Stimulated activated CD4-positive, alpha-beta T cell treated with anti-CD3 and anti-CD28 coated beads, Interleukin-1b, Interleukin-23, amount 100 ng/mL, for 24 hours (primary cell): ENCODE data around the gene SMIM29.
"Not testable (repeated sequence)": the region's sequence is repeated elsewhere in the genome, so short reads cannot be mapped to it uniquely, and the experiment has no call there.

Source experiments
- DNase-seq, 4 experiments: peaks; one replicate each; pipeline ENCODE4 v3.0.0-alpha.2; 2020; ENCODE audit warnings: low read depth in 4 of 4, low spot score in 1 of 4

SMIM29 gene

DNA sequence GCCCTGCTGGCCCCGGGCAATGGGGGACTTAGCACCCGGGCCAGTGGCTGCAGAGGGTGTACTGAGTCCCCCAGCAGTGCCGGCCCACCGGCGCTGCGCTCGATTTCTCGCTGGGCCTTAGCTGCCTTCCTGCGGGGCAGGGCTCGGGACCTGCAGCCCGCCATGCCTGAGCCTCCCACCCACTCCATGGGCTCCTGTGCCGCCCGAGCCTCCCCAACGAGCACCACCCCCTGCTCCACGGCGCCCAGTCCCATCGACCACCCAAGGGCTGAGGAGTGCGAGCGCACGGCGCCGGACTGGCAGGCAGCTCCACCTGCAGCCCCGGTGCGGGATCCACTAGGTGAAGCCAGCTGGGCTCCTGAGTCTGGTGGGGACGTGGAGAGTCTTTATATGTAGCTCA, 20.3 kb upstream of the SMIM29 start:
- not testable (repeated sequence) for DNase-seq

DNA sequence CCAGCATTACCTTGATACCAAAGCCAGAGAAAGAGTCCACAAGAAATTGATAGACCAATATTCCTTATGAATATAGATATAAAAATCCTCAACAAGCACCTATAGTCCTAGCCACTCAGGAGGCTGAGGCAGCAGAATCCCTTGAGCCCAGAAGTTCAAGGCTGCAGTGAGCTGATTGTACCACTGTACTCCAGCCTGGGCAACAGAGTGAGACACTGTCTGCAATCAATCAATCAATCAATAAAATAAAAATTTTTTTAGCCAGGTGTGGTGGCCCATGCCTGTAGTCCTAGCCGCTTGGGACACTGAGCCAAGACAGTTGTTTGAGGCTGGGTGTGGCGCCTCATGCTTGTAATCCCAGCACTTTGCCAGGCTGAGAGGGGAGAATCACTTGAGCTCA, 18.9 kb upstream of the SMIM29 start:
- DNase-seq = no peak

DNA sequence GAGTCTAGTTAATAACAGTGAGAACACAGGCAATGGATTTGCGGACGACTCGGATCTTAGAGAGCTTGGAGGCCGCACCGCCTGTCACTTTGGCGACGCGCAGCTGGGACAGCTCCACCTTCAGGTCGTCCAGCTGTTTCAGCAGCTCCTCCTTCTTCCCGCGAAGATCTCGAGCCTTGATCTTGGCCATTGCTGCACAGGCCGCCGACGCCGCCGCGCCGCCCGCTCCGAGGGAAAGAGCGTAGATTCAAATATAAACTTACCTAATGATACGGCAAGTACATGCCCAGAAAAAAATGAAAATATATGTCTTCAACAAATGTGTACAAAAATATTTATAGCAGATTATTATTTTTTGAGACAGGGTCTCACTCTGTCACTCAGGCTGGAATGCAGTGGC, 14.7 kb upstream of the SMIM29 start:
- not testable (repeated sequence) for DNase-seq

DNA sequence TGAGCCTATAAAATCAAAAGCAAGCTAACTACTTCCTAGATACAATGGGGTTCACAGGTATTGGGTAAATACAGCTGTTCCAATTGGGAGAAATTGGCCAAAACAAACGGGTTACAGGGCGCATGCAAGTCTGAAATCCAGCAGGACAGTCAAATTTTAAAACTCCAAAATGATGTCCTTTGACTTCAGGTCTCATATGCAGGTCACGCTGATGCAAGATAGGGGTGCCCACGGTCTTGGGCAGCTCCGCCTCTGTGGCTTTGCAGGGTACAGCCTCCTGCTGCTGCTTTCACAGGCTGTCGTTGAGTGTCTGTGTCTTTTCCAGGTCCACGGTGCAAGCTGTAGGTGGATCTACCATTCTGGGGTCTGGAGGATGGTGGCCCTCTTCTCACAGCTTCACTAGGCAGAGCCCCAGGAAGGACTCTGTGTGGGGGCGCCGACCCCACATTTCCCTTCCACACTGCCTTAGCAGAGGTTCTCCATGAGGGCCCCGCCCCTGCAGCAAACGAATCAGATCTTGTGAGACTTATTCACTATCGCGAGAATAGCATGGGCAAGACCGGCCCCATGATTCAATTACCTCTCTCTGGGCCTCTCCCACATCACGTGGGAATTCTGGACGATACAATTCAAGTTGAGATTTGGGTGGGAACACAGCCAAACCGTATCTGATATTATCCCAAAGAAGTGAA, 11.9 kb upstream of the SMIM29 start:
- no peak for DNase-seq

DNA sequence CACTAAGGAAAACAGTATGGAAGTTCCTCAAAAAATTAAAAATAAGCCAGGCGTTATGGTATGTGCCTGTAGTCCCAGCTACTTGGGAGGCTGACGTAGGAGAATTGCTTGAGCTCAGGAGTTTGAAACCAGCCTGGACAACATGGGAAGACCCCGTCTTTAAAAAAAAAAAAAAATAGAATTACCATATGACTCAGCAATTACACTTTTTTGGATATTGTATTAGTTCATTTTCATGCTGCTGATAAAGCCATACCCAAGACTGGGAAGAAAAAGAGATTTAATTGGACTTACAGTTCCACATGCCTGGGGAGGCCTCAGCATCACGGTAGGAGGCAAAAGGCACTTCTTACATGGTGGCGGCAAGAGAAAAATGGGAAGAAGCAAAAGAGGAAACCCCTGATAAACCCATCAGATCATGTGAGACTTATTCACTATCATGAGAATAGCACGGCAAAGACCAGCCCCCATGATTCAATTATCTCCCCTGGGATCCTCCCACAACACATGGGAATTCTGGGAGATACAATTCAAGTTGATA, 10.8 kb upstream of the SMIM29 start:
- DNase-seq = no peak

DNA sequence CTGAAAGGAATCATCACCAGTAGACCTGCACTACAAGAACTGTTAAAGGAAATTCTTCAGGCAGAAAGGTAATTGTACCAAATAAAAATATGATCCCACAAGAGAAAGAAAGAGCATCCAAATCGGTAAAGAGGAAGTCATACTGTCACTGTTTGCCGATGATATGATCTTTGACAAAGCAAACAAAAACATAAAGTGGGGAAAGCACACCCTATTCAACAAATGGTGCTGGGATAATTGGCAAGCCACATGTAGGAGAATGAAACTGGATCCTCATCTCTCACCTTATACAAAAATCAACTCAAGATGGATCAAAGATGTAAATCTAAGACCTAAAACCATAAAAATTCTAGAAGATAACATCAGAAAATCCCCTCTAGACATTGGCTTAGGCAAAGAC, 3.6 kb upstream of the SMIM29 start:
- not testable (repeated sequence) for DNase-seq

DNA sequence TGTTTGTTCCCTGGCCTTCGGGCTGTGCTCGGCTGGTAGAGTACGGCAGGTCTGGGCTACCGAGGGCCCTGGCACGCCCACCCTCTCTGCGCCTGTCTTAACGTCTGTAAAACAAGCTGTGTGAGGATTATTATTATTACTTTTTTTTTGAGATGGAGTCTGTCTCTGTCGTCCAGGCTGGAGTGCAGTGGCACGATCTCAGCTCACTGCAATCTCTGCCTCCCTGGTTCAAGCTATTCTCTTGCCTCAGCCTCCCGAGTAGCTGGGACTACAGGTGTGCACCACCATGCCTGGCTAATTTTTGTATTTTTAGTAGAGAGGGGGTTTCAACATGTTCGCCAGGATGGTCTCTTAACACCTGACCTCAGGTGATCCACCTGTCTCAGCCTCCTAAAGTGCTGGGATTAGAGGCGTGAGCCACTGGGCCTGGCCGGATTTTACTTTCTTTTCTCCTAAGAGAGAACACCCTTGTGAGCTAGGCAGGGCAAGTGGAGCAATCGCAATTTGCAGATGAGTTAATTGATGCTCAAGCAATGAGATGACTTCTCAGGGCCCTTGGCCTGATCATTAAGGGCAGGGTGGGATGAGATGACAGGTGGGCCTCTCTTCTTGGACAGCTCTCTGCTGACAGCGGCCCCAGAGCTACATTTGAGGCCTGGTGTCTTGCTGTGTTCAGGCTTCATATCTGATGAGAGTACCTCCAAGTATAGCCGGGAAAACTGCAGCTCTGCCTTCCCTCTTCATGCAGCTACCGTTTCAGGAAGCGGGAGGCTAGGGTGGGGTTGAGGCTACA, 859 bp upstream of the SMIM29 start:
- no peak for DNase-seq

DNA sequence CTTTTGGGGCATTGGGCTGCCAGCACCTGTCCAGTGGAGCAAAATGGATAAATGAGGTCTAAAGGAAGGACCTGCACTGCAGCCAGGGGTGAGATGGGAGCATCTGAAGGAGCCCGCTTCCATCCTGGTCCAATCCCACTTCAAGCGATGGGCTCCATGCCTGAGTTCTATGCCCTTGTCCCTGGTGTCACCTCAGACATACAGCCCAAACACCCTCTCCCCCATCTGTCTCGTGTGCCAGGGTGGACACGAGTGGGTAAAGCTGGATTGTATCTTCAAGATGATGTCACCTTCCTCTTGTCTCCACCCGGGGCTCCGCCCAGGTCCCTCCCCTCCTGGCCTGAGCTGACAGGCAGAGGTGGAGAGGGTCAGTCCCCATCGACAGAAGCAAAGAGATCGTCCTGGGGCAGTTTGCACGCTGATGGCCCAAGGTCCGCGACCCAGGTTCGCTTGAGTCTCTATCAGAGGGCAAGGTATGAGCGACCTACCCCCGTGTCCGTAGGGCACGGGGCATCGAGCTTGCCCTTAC, 544 bp downstream of the SMIM29 start:
- DNase-seq = no peak

DNA sequence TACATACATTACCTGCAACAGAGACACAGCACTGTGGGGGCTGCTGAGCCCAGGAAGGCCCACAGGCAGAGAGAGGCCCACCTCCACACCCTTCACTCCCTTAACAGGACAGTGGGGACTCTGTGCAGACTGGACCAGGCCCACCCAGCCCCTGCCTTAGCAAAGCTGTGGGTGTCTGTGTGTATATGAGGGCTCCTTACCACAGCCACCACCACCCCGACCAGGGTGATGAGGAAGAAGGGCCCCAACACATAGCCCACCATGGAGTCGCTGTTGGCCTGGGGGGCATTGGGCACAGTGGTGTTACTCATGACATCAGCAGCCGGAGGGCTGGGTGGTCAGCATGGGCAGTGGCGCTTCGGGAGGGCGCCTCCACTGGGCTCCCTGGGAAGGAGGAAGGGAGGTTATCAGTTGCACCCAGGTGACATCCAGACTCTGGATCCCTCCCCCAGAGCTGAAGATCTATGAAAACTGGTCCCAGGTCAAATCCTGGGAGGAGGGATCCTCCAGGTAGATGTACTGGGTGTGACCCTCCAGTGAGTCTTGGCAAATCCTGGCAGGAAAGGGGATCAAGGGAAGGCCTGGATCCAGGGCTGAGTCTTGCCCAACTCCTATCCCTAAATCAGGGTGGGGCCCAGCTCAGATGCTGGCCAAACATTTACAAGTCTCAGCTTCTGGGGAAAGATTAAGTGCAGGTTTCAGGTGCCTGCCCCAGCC, 1.2 kb downstream of the SMIM29 start:
- DNase-seq = no peak

DNA sequence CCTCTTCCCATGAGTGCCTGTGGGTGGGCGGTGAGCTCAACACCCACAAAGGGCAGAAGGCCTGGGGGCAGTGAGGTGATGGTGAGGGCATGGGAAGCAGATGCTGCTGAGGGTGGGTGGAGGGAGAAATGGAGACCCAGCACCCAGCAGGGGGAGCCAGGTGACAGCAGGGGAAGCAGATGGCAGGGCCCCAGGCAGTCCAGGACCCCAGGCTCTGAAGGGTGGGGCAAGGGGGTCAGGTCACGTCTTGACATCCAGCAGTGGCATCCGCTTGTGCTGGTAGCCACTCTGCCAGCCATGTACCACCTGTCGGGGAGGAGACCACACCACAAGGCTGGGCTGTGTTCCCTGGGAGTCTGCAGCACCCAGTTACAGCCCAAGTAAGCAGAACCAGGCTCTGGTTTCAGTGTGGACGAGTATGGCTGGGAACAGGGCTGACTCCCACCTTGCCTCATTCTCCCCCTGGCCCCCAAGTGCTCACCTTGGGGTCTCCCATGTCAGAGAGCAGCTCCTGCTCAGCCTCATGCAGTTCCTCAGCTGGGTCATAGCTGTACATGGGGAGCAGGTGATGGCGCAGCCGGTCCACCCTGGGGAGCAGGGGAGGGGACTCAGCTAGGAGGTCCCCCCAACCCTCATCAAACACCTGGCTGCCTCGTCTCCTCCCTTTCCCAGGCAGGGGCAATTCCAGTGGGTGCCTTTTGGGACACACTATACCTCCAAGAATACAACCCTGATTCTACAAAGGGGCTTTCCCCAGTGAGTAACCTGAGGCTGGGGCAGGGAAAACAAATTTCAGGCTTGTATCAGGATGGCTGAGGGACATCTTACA, 2.0 kb downstream of the SMIM29 start:
- DNase-seq = peak in 1 of 4 experiments; percentile 48

DNA sequence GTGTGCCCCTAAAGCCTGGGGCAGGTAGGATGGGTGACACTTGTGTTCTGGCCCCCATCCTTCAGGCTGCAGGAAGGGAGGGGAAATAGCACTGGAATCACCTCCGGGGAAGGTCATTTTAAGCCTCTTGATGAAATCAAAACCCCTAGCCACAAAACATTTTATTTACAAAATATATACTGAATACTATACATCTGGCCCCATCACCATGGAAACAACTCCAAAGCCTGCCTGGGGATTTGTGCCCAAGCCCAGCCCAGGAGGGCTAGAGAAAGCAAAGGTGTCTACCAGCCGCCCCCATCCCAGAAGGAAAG, 2.6 kb downstream of the SMIM29 start:
- DNase-seq = no peak

DNA sequence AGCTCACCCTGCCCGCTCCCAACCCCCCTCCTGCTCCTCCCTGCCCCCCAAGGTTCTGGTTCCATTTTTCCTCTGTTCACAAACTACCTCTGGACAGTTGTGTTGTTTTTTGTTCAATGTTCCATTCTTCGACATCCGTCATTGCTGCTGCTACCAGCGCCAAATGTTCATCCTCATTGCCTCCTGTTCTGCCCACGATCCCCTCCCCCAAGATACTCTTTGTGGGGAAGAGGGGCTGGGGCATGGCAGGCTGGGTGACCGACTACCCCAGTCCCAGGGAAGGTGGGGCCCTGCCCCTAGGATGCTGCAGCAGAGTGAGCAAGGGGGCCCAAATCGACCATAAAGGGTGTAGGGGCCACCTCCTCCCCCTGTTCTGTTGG, 3.1 kb downstream of the SMIM29 start:
- not testable (repeated sequence) for DNase-seq

DNA sequence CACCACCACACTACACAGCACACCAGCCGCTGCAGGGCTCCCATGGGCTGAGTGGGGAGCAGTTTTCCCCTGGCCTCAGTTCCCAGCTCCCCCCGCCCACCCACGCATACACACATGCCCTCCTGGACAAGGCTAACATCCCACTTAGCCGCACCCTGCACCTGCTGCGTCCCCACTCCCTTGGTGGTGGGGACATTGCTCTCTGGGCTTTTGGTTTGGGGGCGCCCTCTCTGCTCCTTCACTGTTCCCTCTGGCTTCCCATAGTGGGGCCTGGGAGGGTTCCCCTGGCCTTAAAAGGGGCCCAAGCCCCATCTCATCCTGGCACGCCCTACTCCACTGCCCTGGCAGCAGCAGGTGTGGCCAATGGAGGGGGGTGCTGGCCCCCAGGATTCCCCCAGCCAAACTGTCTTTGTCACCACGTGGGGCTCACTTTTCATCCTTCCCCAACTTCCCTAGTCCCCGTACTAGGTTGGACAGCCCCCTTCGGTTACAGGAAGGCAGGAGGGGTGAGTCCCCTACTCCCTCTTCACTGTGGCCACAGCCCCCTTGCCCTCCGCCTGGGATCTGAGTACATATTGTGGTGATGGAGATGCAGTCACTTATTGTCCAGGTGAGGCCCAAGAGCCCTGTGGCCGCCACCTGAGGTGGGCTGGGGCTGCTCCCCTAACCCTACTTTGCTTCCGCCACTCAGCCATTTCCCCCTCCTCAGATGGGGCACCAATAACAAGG, 3.6 kb downstream of the SMIM29 start:
- DNase-seq = not testable (repeated sequence)

DNA sequence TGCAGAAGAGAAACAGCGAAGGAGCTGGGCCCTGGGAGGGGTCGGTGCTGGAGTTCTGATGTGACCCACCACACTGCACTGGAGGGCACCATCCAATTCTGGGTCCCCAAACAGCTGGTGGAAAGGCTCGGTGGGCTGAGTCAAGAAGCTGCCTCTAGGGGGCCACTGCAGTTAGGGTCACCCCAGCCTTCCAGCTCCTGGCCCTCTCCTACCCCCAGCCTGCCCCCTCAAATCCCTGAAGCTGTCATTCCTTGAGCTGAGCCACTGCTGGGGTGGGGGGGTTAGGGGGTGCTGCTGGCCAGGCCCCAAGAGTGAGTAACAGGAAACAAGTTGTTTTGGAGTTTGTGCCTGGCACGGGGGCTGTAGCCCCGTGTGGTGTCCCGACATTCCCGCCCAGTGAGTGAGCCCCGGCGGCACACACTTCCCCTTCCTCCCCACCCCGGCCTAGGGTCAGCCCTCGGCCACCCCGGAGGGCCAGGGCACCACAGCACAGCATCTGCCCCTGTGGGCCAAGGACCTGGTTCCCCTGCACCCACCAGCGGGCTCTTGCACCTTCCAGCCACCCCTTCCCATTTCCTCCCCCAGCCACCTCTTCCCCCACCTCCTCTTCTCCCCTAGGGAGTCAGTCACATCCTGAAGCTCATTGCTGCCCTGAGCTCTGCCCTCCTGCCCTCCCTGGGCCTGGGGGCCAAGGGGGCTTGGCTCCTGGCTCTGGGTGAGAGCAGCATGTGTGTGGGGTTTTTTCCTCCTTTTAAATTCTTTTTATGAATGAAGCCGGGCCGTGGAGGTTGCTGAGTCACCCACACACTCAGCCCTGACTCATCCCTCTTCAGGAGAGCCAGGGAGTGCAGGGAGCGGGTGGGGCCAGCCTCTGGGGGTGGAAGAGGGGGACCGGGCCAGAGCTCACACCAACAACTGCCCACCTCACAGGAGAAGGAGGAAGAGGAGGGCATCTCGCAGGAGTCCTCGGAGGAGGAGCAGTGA, 4.6 kb downstream of the SMIM29 start:
- peak in 2 of 4 experiments; percentile 52 to 66 for DNase-seq

DNA sequence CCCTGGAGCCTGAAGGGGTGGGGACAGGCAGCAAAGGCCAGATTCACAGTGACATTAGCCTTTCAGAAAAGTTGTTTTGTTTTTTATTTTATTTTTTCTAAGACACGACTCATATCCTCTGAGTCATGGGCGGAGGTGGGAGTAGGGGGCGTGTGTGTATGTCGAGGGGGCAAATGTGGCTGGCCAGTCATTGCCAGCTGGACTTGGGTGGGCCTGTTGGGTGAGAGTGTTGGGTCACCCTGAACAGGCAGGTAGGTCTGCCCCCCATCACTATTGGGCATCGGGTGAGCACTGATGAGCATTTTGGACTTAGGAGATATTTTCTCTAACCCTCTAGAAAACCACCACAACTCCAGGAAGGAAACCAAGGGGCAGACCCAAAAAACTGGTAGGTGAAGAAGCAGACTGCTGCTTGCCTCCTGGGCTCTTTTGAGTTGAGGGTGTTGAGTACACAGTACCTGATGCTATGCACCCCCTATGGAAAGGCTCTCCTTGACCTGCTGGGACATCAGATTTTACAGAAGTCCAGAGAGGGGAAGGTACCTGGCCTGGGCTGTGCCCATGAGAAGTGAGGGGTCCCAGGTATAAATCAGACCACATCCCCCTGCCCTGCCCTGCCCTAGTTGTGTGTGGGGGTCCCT, 5.6 kb downstream of the SMIM29 start:
- DNase-seq = no peak

DNA sequence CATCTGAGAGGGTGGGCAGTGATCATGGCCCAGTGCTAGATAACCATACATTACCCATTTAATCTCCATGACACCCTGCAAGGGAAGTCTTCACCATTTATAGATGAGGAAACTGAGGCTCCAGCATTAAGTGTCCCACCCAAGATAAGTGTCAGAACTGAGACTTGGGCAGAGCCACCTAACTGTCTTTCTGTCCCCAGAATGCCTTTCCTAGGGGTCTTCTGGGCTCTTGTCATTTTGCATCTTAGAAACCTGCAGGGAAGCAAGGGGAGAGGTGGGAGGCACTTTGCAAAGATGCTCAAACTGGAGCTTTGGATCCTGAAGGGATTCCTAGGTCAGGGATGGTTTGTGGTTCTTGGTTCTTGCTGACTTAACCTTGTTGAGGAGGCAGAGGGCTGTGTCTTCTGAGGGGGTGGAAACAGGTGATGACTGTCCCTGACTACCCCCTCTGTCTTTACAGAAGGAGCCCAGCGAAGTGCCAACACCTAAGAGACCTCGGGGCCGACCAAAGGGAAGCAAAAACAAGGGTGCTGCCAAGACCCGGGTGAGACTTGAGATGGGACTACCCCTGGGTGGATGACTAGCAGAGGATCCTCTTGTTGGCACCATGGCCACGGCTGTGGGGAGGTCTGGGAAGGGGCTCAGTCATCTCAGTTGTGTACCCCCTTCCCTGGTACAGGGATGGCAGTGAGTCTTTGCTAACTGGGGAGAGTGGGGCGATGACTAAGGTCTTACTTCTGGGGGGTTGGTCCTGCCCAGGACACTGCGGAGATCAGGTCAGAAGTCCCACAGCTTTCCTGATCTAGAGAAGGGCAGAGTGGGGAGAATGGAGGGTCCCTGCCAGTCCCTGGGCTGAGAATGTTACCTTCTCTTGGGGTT, 6.3 kb downstream of the SMIM29 start:
- no peak for DNase-seq
